GM12874 (cell line): ENCODE results near the gene DROSHA.

Experiments used
- CTCF ChIP-seq: IDR thresholded peaks from 2 replicates; pipeline ENCODE4 v1.5.1; 2011; ENCODE audit warnings: low read depth, mild to moderate bottlenecking, control low read depth, low read length, moderate library complexity; ENCODE audit not compliant: insufficient read depth

The DROSHA gene

GRCh38 chr5:31551878-31552277 lies 20.0 kb upstream of the DROSHA start:
- no peak for TF ChIP-seq CTCF

GRCh38 chr5:31537851-31538250 lies 6.0 kb upstream of the DROSHA start:
- TF ChIP-seq CTCF: no peak

DNA sequence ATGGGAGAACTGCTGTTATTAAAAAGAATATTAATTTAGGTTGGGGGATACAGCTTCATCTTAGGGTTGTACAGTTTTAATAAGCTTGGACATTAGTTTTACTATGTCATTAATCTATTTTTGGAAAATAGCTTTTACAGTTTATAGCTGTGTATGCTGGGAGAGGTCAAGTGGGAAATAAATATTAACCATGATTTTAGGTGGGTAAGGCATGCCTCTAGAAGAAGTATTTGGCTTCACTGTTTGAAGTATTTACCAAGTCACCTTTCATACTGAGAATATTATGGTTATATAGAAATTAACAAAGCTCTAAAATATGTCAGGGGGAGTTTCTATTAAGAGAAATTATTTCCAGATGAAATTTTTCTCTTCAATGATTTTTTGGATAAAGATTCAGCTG lies 5.5 kb upstream of the DROSHA start:
- no peak for TF ChIP-seq CTCF

DNA sequence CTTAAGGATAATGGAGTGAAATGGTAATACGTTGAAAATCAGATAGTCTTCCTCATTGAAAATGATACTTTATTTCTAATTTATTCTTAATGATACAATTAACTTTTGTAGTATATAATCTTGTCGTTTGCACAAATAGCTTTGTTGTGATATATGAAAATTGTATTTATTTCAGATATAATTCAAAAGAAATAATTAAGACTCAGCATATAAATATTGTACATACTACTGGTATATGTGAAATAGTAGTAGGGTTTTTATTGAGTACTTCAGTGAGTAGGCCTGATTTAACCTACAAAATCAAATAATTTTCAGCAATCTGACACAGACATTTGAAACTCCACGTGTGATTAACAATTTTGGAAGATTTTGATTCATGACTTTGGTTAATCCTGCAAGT lies 5.0 kb upstream of the DROSHA start:
- no peak for TF ChIP-seq CTCF

GRCh38 chr5:31534527-31535046 lies 2.7 kb upstream of the DROSHA start:
- TF ChIP-seq CTCF: no peak

- no peak for TF ChIP-seq CTCF
Observed at GRCh38 chr5:31531543-31531887, 378 bp downstream of the DROSHA start.

GRCh38 chr5:31530541-31531265 lies 1.2 kb downstream of the DROSHA start:
- TF ChIP-seq CTCF: no peak
